Hepatocyte (in vitro differentiated cells): ENCODE measurements around the gene OS9. TPM values are rescaled to one million over a fixed set of nuclear protein-coding genes. Genes with fewer than 3 reads are reported as not detected.
"Not testable (repeated sequence)": the region's sequence is repeated elsewhere in the genome, so short reads cannot be mapped to it uniquely, and the experiment has no call there.

Experiments used
- DNase-seq: peaks from one replicate; pipeline ENCODE4 v3.0.0-alpha.2; 2016; ENCODE audit warnings: low spot score
- H2AFZ ChIP-seq: fragments of 200-600 bp; sonication (generic); 2 replicates; pipeline ENCODE4 v1.6.0; 2016; ENCODE audit warnings: antibody characterized with exemption, mild to moderate bottlenecking
- H3K27ac ChIP-seq: fragments of 200-600 bp; sonication (generic); 2 replicates; pipeline ENCODE4 v1.5.1; 2016; ENCODE audit warnings: mild to moderate bottlenecking
- H3K27me3 ChIP-seq: fragments of 200-600 bp; sonication (generic); 2 replicates; pipeline ENCODE4 v1.6.1; 2016
- H3K36me3 ChIP-seq: fragments of 200-600 bp; sonication (generic); replicated peaks from 2 replicates; pipeline ENCODE4 v1.5.1; 2016; ENCODE audit warnings: low read depth; ENCODE audit not compliant: insufficient read depth
- H3K4me1 ChIP-seq: fragments of 200-600 bp; sonication (generic); 2 replicates; pipeline ENCODE4 v1.5.1; 2016; ENCODE audit warnings: mild to moderate bottlenecking, moderate library complexity; ENCODE audit not compliant: insufficient read depth
- H3K4me2 ChIP-seq: fragments of 200-600 bp; sonication (generic); 2 replicates; pipeline ENCODE4 v1.6.0; 2016
- H3K4me3 ChIP-seq: fragments of 200-600 bp; sonication (generic); 2 replicates; pipeline ENCODE4 v1.5.1; 2016; ENCODE audit warnings: mild to moderate bottlenecking
- H3K79me2 ChIP-seq: fragments of 200-600 bp; sonication (generic); 2 replicates; pipeline ENCODE4 v1.6.0; 2017; ENCODE audit warnings: mild to moderate bottlenecking
- H3K9me2 ChIP-seq: fragments of 200-600 bp; sonication (generic); replicated peaks from 2 replicates; pipeline ENCODE4 v1.6.0; 2017; ENCODE audit warnings: mild to moderate bottlenecking; ENCODE audit not compliant: insufficient read depth
- H3K9me3 ChIP-seq: fragments of 200-600 bp; sonication (generic); 2 replicates; pipeline ENCODE4 v1.5.1; 2016; ENCODE audit warnings: low read depth, mild to moderate bottlenecking
- H4K20me1 ChIP-seq: fragments of 200-600 bp; sonication (generic); 2 replicates; pipeline ENCODE4 v1.6.0; 2016; ENCODE audit warnings: mild to moderate bottlenecking; ENCODE audit not compliant: insufficient read depth, poor library complexity, severe bottlenecking
- CTCF ChIP-seq: fragments of 200-600 bp; sonication (generic); IDR thresholded peaks from 2 replicates; pipeline ENCODE4 v1.5.1; 2016; ENCODE audit warnings: antibody characterized with exemption, mild to moderate bottlenecking; ENCODE audit not compliant: poor library complexity
- EZH2 ChIP-seq: fragments of 200-600 bp; sonication (generic); IDR thresholded peaks from 2 replicates; pipeline ENCODE4 v1.6.1; 2016; ENCODE audit warnings: antibody characterized with exemption, mild to moderate bottlenecking, borderline replicate concordance
- EZH2phosphoT487 ChIP-seq: fragments of 200-600 bp; sonication (generic); IDR thresholded peaks from one replicate; pipeline ENCODE4 v1.6.1; 2018; ENCODE audit warnings: antibody characterized with exemption, mild to moderate bottlenecking, low read depth, moderate library complexity; ENCODE audit not compliant: unreplicated experiment, severe bottlenecking
- WGBS: methylation state at CpG from one replicate; pipeline ENCODE4 v1.1.6; 2016; ENCODE audit warnings: low lambda C conversion rate; ENCODE audit errors: missing lambda C conversion rate; 5-methylcytosine and 5-hydroxymethylcytosine counted together
- polyA plus RNA-seq: library from polyadenylated mRNA; unstranded; fragments of >200 nt; fragmentation: Nextera tagmentation; extraction: Ambion mirVana; gene quantifications from 2 replicates; pipeline ENCODE4 v1.2.1, GENCODE V29; 2016
- total RNA-seq: library from RNA; depleted of rRNA; stranded (reverse); fragments of >200 nt; gene quantifications from 2 replicates; pipeline ENCODE4 v1.2.3, GENCODE V29; 2014

Gene OS9
- total and polyA plus RNA-seq, 2 experiments from 2014 or later: 243 to 366 TPM

GRCh38 chr12:57661376-57661775 is 32.6 kb upstream of the OS9 start:
- no peak for DNase-seq
- TF ChIP-seq EZH2 (no peak), CTCF (no peak), EZH2phosphoT487 (no peak)
- Histone ChIP-seq H3K9me2 (no peaks in the 10 kb centered on the region), H3K27ac (no peak overlapping the region), H3K9me3 (no peaks in the 10 kb centered on the region), H3K4me2 (no peak overlapping the region), H3K4me1 (no peaks in the 10 kb centered on the region), H3K79me2 (no peaks in the 10 kb centered on the region), H3K36me3 (no peaks in the 10 kb centered on the region), H3K4me3 (no peak overlapping the region), H4K20me1 (no peaks in the 10 kb centered on the region), H3K27me3 (no peaks in the 10 kb centered on the region), H2AFZ (no peak overlapping the region)
- WGBS: 79% methylated on average over 4 of the region's 4 CpGs

- H4K20me1 ChIP-seq, H2AFZ ChIP-seq, H3K27ac ChIP-seq, H3K79me2 ChIP-seq, H3K4me2 ChIP-seq, DNase-seq, H3K4me1 ChIP-seq, H3K27me3 ChIP-seq, H3K36me3 ChIP-seq, H3K9me2 ChIP-seq, H3K4me3 ChIP-seq, H3K9me3 ChIP-seq: not testable (repeated sequence)
- 87% methylated on average over 23 of the region's 34 CpGs for WGBS
Observed at GRCh38 chr12:57665066-57665820, 28.7 kb upstream of the OS9 start.

GRCh38 chr12:57666897-57667296 is 27.0 kb upstream of the OS9 start:
- Histone ChIP-seq H4K20me1 (no peaks in the 10 kb centered on the region), H3K27ac (no peak overlapping the region), H3K36me3 (no peaks in the 10 kb centered on the region), H3K9me2 (no peaks in the 10 kb centered on the region), H3K79me2 (no peaks in the 10 kb centered on the region), H3K27me3 (no peaks in the 10 kb centered on the region), H3K4me3 (no peak overlapping the region), H3K4me2 (no peak overlapping the region), H3K9me3 (no peaks in the 10 kb centered on the region), H2AFZ (no peak overlapping the region), H3K4me1 (no peaks in the 10 kb centered on the region)
- DNase-seq: no peak
- TF ChIP-seq EZH2phosphoT487 (no peak), CTCF (no peak), EZH2 (no peak)
- 78% methylated on average over 5 of the region's 5 CpGs for WGBS

- not testable (repeated sequence) for H3K4me1 ChIP-seq, H3K9me2 ChIP-seq, H3K4me3 ChIP-seq, H3K79me2 ChIP-seq, H3K9me3 ChIP-seq, H3K27me3 ChIP-seq, H3K27ac ChIP-seq, H3K36me3 ChIP-seq, DNase-seq, H3K4me2 ChIP-seq, H4K20me1 ChIP-seq, H2AFZ ChIP-seq
- 88% methylated on average over 10 of the region's 10 CpGs for WGBS
Observed at GRCh38 chr12:57669691-57670090, 24.2 kb upstream of the OS9 start.

GRCh38 chr12:57671811-57672210 is 22.1 kb upstream of the OS9 start:
- not testable (repeated sequence) for H3K79me2 ChIP-seq, H3K9me2 ChIP-seq, H3K4me3 ChIP-seq, H3K27me3 ChIP-seq, H3K36me3 ChIP-seq, H4K20me1 ChIP-seq, H3K9me3 ChIP-seq, DNase-seq, H3K27ac ChIP-seq, H2AFZ ChIP-seq, H3K4me2 ChIP-seq, H3K4me1 ChIP-seq
- WGBS: 97% methylated on average over 3 of the region's 3 CpGs
